WTC11 (cell line): ENCODE results near the gene CLHC1. TPM values are rescaled to one million over a fixed set of nuclear protein-coding genes. Genes with fewer than 3 reads are reported as not detected.

Experiments
- ATAC-seq: fragments of 200-7000 bp; cut with Tn5 transposase; 2 replicates; pipeline ENCODE4 v1.10.0; 2021; ENCODE audit warnings: mild to moderate bottlenecking, moderate library complexity
- CTCF ChIA-PET: fragments of 300-600 bp; sonication (Branson Sonifier 250); formaldehyde crosslinking; loops from one replicate; lab custom pipeline; 2021; ENCODE audit warnings: antibody characterized with exemption; lab: Charles Lee
- POLR2A ChIA-PET: fragments of 350-600 bp; sonication (Branson Sonifier 250); formaldehyde crosslinking; loops from one replicate; lab custom pipeline; 2021; ENCODE audit warnings: antibody characterized with exemption; lab: Charles Lee
- DNase-seq: peaks from one replicate; pipeline ENCODE4 v3.0.0; 2021; ENCODE audit warnings: low spot score
- H3K27ac Mint-ChIP-seq: 2 replicates; pipeline ENCODE4 v1.8.0; 2021; ENCODE audit warnings: mixed read lengths
- H3K27me3 Mint-ChIP-seq: 2 replicates; pipeline ENCODE4 v1.8.0; 2021; ENCODE audit warnings: low read depth, mild to moderate bottlenecking, moderate library complexity, mixed read lengths
- H3K36me3 Mint-ChIP-seq: 2 replicates; pipeline ENCODE4 v1.8.0; 2021; ENCODE audit warnings: mixed read lengths
- H3K4me1 Mint-ChIP-seq: 2 replicates; pipeline ENCODE4 v1.8.0; 2022; ENCODE audit warnings: mixed read lengths
- H3K4me3 Mint-ChIP-seq: 2 replicates; pipeline ENCODE4 v1.8.0; 2021; ENCODE audit warnings: mild to moderate bottlenecking, moderate library complexity, mixed read lengths
- H3K9me3 Mint-ChIP-seq: 2 replicates; pipeline ENCODE4 v1.8.0; 2021; ENCODE audit warnings: mixed read lengths
- ATF3 ChIP-seq: sonication (generic); formaldehyde crosslinking; conservative IDR thresholded peaks from 2 replicates; pipeline ENCODE4 v1.8.1; 2022; ENCODE audit warnings: mild to moderate bottlenecking, missing genetic modification reagents
- CREM ChIP-seq: sonication (generic); formaldehyde crosslinking; IDR thresholded peaks from 2 replicates; pipeline ENCODE4 v1.8.1; 2022; ENCODE audit warnings: mild to moderate bottlenecking, missing genetic modification reagents, moderate library complexity
- ELF4 ChIP-seq: sonication (generic); formaldehyde crosslinking; IDR thresholded peaks from 2 replicates; pipeline ENCODE4 v1.8.1; 2022; ENCODE audit warnings: low read depth, mild to moderate bottlenecking, moderate library complexity, missing genetic modification reagents
- EMX1 ChIP-seq: fragments of 250-450 bp; sonication (Bioruptor Pico); IDR thresholded peaks from 2 replicates; pipeline ENCODE4 v1.8.0; 2021; ENCODE audit warnings: mild to moderate bottlenecking
- FOXJ3 ChIP-seq: sonication (generic); formaldehyde crosslinking; IDR thresholded peaks from 2 replicates; pipeline ENCODE4 v1.9.0; 2021; ENCODE audit warnings: missing genetic modification reagents, mild to moderate bottlenecking, borderline replicate concordance
- MYBL2 ChIP-seq: sonication (generic); formaldehyde crosslinking; IDR thresholded peaks from 2 replicates; pipeline ENCODE4 v1.8.1; 2023; ENCODE audit warnings: mild to moderate bottlenecking, moderate library complexity, missing genetic modification reagents
- NFATC4 ChIP-seq: fragments of 250-450 bp; sonication (Bioruptor Pico); IDR thresholded peaks from 2 replicates; pipeline ENCODE4 v1.9.0; 2021; ENCODE audit warnings: mild to moderate bottlenecking
- NFE2L1 ChIP-seq: sonication (generic); formaldehyde crosslinking; IDR thresholded peaks from 2 replicates; pipeline ENCODE4 v1.8.1; 2023; ENCODE audit warnings: missing genetic modification reagents
- OVOL2 ChIP-seq: fragments of 250-450 bp; sonication (Bioruptor Pico); IDR thresholded peaks from 2 replicates; pipeline ENCODE4 v1.9.0; 2021; ENCODE audit warnings: mild to moderate bottlenecking, borderline replicate concordance
- PRDM15 ChIP-seq: sonication (generic); formaldehyde crosslinking; IDR thresholded peaks from 2 replicates; pipeline ENCODE4 v1.8.0; 2022; ENCODE audit warnings: missing genetic modification reagents
- SMAD3 ChIP-seq: sonication (generic); formaldehyde crosslinking; IDR thresholded peaks from 2 replicates; pipeline ENCODE4 v1.8.0; 2022; ENCODE audit warnings: missing genetic modification reagents, mild to moderate bottlenecking, borderline replicate concordance
- SOX15 ChIP-seq: fragments of 250-450 bp; sonication (Bioruptor Pico); IDR thresholded peaks from 2 replicates; pipeline ENCODE4 v1.9.0; 2021; ENCODE audit warnings: mild to moderate bottlenecking
- TCF7 ChIP-seq: sonication (generic); formaldehyde crosslinking; IDR thresholded peaks from 2 replicates; pipeline ENCODE4 v1.8.0; 2022; ENCODE audit warnings: mild to moderate bottlenecking, low read depth, missing genetic modification reagents, moderate library complexity
- TEAD1 ChIP-seq: sonication (generic); formaldehyde crosslinking; IDR thresholded peaks from 2 replicates; pipeline ENCODE4 v1.8.0; 2022; ENCODE audit warnings: mild to moderate bottlenecking, missing genetic modification reagents
- ZNF232 ChIP-seq: sonication (generic); formaldehyde crosslinking; IDR thresholded peaks from 2 replicates; pipeline ENCODE4 v1.8.0; 2022; ENCODE audit warnings: mild to moderate bottlenecking, missing genetic modification reagents
- total RNA-seq: library from RNA; stranded (reverse); gene quantifications from 3 replicates; pipeline ENCODE4 v1.2.3, GENCODE V29; 2021
- TF ChIP-seq, protein P1 (sequence below): sonication (generic); formaldehyde crosslinking; IDR thresholded peaks from 2 replicates; pipeline ENCODE4 v1.8.1; 2022; ENCODE audit warnings: low read depth, missing genetic modification reagents, borderline replicate concordance
- TF ChIP-seq, protein P2 (sequence below): sonication (generic); formaldehyde crosslinking; IDR thresholded peaks from 2 replicates; pipeline ENCODE4 v1.8.0; 2023; ENCODE audit warnings: mild to moderate bottlenecking, missing genetic modification reagents
- TF ChIP-seq, protein P3 (sequence below): fragments of 200-600 bp; IDR thresholded peaks from 2 replicates; pipeline ENCODE4 v1.8.0; 2022; ENCODE audit warnings: antibody characterized with exemption
- TF ChIP-seq, protein P4 (sequence below): sonication (generic); formaldehyde crosslinking; IDR thresholded peaks from 2 replicates; pipeline ENCODE4 v1.8.1; 2022; ENCODE audit warnings: low read depth, mild to moderate bottlenecking, moderate library complexity, missing genetic modification reagents, borderline replicate concordance

Gene CLHC1
- total RNA-seq, 1 experiment from 2014 or later: 7.5 TPM

GRCh38 chr2:55153584-55154299 is 78.4 kb downstream of the CLHC1 start:
- CTCF ChIA-PET: no interaction called here
- no peak for DNase-seq
- Mint-ChIP-seq H3K4me3 (no peak overlapping the region), H3K4me1 (peaks cover 30% of the 10 kb centered on the region), H3K9me3 (no peaks in the 10 kb centered on the region), H3K27ac (no peak overlapping the region), H3K36me3 (no peaks in the 10 kb centered on the region), H3K27me3 (no peaks in the 10 kb centered on the region)
- POLR2A ChIA-PET: interaction anchor here (1.3 to 1.4 kb wide), 2 partner anchors 11 to 104 kb away, joined by 3 to 4 read pairs; partner anchors contain the start of gene RTN4
- TF ChIP-seq SMAD3 (no peak), NFATC4 (CRISPR knock-in tag) (no peak), ZNF232 (CRISPR knock-in tag) (no peak), ELF4 (CRISPR knock-in tag) (no peak), TEAD1 (no peak), MYBL2 (CRISPR knock-in tag) (no peak), PRDM15 (CRISPR knock-in tag) (no peak), EMX1 (CRISPR knock-in tag) (no peak)
- TF ChIP-seq, protein P1, sequence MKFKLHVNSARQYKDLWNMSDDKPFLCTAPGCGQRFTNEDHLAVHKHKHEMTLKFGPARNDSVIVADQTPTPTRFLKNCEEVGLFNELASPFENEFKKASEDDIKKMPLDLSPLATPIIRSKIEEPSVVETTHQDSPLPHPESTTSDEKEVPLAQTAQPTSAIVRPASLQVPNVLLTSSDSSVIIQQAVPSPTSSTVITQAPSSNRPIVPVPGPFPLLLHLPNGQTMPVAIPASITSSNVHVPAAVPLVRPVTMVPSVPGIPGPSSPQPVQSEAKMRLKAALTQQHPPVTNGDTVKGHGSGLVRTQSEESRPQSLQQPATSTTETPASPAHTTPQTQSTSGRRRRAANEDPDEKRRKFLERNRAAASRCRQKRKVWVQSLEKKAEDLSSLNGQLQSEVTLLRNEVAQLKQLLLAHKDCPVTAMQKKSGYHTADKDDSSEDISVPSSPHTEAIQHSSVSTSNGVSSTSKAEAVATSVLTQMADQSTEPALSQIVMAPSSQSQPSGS: no peak
- ATAC-seq: no peak

GRCh38 chr2:55152475-55153412 is 79.3 kb downstream of the CLHC1 start:
- POLR2A ChIA-PET: interaction anchor here (1.3 to 1.4 kb wide), 2 partner anchors 12 to 103 kb away, joined by 3 to 4 read pairs; partner anchors contain the start of gene RTN4
- TF ChIP-seq, protein P2, sequence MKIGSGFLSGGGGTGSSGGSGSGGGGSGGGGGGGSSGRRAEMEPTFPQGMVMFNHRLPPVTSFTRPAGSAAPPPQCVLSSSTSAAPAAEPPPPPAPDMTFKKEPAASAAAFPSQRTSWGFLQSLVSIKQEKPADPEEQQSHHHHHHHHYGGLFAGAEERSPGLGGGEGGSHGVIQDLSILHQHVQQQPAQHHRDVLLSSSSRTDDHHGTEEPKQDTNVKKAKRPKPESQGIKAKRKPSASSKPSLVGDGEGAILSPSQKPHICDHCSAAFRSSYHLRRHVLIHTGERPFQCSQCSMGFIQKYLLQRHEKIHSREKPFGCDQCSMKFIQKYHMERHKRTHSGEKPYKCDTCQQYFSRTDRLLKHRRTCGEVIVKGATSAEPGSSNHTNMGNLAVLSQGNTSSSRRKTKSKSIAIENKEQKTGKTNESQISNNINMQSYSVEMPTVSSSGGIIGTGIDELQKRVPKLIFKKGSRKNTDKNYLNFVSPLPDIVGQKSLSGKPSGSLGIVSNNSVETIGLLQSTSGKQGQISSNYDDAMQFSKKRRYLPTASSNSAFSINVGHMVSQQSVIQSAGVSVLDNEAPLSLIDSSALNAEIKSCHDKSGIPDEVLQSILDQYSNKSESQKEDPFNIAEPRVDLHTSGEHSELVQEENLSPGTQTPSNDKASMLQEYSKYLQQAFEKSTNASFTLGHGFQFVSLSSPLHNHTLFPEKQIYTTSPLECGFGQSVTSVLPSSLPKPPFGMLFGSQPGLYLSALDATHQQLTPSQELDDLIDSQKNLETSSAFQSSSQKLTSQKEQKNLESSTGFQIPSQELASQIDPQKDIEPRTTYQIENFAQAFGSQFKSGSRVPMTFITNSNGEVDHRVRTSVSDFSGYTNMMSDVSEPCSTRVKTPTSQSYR (CRISPR knock-in tag): no peak
- no peak for TF ChIP-seq ATF3 (CRISPR knock-in tag)
- TF ChIP-seq TCF7: no peak
- TF ChIP-seq, protein P3, sequence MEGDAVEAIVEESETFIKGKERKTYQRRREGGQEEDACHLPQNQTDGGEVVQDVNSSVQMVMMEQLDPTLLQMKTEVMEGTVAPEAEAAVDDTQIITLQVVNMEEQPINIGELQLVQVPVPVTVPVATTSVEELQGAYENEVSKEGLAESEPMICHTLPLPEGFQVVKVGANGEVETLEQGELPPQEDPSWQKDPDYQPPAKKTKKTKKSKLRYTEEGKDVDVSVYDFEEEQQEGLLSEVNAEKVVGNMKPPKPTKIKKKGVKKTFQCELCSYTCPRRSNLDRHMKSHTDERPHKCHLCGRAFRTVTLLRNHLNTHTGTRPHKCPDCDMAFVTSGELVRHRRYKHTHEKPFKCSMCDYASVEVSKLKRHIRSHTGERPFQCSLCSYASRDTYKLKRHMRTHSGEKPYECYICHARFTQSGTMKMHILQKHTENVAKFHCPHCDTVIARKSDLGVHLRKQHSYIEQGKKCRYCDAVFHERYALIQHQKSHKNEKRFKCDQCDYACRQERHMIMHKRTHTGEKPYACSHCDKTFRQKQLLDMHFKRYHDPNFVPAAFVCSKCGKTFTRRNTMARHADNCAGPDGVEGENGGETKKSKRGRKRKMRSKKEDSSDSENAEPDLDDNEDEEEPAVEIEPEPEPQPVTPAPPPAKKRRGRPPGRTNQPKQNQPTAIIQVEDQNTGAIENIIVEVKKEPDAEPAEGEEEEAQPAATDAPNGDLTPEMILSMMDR: no peak
- TF ChIP-seq, protein P1: no peak
- TF ChIP-seq CREM (CRISPR knock-in tag): no peak
- TF ChIP-seq OVOL2 (CRISPR knock-in tag): no peak
- no peak for TF ChIP-seq FOXJ3
- TF ChIP-seq TEAD1: no peak
- no peak for TF ChIP-seq SOX15 (CRISPR knock-in tag)
- TF ChIP-seq NFE2L1: no peak
- TF ChIP-seq, protein P4, sequence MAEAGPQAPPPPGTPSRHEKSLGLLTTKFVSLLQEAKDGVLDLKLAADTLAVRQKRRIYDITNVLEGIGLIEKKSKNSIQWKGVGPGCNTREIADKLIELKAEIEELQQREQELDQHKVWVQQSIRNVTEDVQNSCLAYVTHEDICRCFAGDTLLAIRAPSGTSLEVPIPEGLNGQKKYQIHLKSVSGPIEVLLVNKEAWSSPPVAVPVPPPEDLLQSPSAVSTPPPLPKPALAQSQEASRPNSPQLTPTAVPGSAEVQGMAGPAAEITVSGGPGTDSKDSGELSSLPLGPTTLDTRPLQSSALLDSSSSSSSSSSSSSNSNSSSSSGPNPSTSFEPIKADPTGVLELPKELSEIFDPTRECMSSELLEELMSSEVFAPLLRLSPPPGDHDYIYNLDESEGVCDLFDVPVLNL (CRISPR knock-in tag): no peak

More at GRCh38 chr2:55152475-55153412, 79.3 kb downstream of the CLHC1 start:
- CTCF ChIA-PET: interaction anchor here (0.9 kb wide), 1 partner anchor 14 kb away, joined by 3 read pairs; no protein-coding TSS in a partner anchor
- Mint-ChIP-seq H3K36me3 (no peaks in the 10 kb centered on the region), H3K4me1 (peaks cover 29% of the 10 kb centered on the region), H3K27ac (no peak overlapping the region), H3K4me3 (no peak overlapping the region), H3K27me3 (no peaks in the 10 kb centered on the region), H3K9me3 (no peaks in the 10 kb centered on the region)
- ATAC-seq (no peak), DNase-seq (no peak)
